GF-D8 (cell line): Measurements from ENCODE around the gene NOL8.

Source experiments
- DNase-seq: peaks from one replicate; lab custom pipeline; 2025; lab: John Stamatoyannopoulos, UW

Gene NOL8

GRCh38 chr9:92266486-92266885 is 58.7 kb downstream of the NOL8 start:
- no peak for DNase-seq

GRCh38 chr9:92265154-92265553 is 60.0 kb downstream of the NOL8 start:
- DNase-seq = no peak

DNA sequence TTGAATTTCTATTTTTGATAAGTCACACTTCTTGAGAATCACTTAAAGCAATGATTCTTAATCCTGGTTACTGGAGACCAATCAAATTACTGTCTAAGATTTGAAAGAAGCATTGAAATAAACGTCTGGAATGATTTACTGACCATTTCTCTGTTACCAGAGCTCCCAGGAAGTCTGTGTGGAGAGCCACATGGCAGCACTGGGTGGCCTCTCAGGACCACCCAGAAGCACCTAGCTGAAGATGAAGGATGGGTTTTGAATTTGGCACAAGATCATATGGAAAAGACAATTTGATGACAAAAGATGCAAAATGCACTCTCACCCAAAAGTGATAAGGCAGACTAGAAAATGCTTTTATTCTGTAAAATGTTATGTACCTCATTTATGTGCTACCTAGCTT is 62.0 kb downstream of the NOL8 start:
- DNase-seq = no peak

GRCh38 chr9:92257327-92257726 is 67.8 kb downstream of the NOL8 start:
- DNase-seq = no peak

DNA sequence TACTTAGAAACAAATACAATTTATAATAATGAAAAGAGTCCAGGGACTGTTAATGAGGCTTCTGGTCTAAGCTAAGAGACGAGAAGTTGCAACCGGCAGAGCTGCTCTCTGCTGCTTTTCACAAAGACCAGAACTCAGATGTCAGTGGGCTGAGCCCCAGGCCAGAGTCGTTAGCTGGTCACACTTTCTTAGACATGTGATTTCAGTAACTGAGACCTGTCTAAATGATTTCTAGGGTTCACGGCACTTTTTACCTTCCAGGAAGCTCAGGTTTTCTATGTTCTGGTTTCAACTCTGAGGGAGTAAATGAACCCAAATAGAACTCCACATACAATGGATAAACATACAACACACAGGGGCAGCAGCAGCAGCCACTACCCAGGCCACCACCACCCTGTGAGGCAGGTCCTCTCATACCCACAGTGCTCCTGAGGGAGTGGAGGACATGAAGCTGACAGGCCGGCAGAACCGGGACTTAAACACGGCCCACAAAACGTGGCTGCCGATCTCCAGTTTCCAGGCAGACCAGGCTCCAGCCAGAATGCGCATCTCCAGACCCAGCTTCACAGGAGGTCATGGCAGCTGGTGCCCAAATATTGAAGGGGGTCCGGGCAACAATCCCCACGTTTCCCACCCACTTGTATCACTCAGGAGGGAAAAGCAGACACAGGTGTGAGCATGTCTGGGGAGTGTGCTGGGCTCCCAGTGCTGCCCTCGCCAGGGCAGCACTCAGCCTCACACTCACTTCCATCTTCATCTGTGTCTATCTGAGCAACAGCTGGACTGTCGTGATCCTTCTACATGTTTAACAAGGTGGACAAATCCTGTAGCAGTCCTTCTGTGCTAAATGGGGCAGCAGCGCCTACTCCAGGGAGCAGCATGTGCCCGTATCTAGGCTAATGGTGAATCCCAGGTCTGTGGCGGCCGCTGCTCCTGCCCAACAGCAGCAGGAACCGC is 70.5 kb downstream of the NOL8 start:
- DNase-seq = no peak

DNA sequence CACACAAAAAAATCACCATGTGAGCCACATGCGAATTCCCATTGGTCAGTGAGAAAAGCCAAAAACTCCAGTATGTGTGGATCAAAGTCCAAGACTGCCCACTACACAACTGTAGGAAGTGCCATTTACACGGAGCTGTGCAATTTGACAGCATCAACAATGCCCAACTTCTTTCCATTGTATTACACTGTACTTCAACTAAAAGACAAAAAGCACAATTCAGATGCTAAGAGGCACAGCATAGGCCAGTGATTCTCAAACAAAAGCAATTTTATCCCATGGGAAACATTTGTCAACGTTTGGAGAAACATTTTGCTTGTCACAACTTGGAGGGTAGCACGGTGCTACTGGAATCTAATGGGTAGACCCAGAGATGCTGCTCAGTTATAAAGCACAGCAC is 71.5 kb downstream of the NOL8 start:
- DNase-seq = no peak

- DNase-seq = no peak
These were observed 77.2 kb downstream of the NOL8 start for GRCh38 chr9:92247981-92248380.
